Astrocyte of the cerebellum (primary cell): ENCODE data around the gene ANO6.

Experiments
- DNase-seq: peaks from one replicate; pipeline ENCODE4 v3.0.0-alpha.2; 2011; ENCODE audit warnings: low read depth
- H3K4me3 ChIP-seq: 2 replicates; pipeline ENCODE4 v1.5.1; 2011; ENCODE audit warnings: mild to moderate bottlenecking, low read depth, low read length, moderate library complexity
- CTCF ChIP-seq: IDR thresholded peaks from 2 replicates; pipeline ENCODE4 v1.5.1; 2012; ENCODE audit warnings: low read length, low read depth, moderate library complexity, mild to moderate bottlenecking; ENCODE audit errors: missing control alignments
- in situ Hi-C: cut with HindIII; loops from 2 replicates; pipeline ENCODE4 v1.10.0; 2017; ENCODE audit warnings: low sequenced_read_pairs

The ANO6 gene

GRCh38 chr12:45298047-45298446 is 82.2 kb downstream of the ANO6 start:
- no peak for DNase-seq
- H3K4me3 ChIP-seq, result no peak overlapping the region
- no peak for TF ChIP-seq CTCF
- in situ Hi-C loops, result no loop called here

- DNase-seq, result peak; percentile 15
- H3K4me3 ChIP-seq, result no peak overlapping the region
- in situ Hi-C loops, result no loop called here
- TF ChIP-seq CTCF, result no peak
Observed at GRCh38 chr12:45298721-45299692, 83.1 kb downstream of the ANO6 start.

- TF ChIP-seq CTCF, result no peak
- in situ Hi-C loops, result no loop called here
- no peak for DNase-seq
- H3K4me3 ChIP-seq, result no peak overlapping the region
Observed at GRCh38 chr12:45302621-45303369, 86.9 kb downstream of the ANO6 start.

GRCh38 chr12:45303945-45304344 is 88.0 kb downstream of the ANO6 start:
- TF ChIP-seq CTCF, result no peak
- DNase-seq, result no peak
- no peak overlapping the region for H3K4me3 ChIP-seq
- in situ Hi-C loops, result no loop called here

- TF ChIP-seq CTCF, result no peak
- in situ Hi-C loops, result no loop called here
- DNase-seq, result no peak
- H3K4me3 ChIP-seq, result no peak overlapping the region
Observed at GRCh38 chr12:45304514-45305178, 88.8 kb downstream of the ANO6 start.

- in situ Hi-C loops, result no loop called here
- no peak for TF ChIP-seq CTCF
- no peak overlapping the region for H3K4me3 ChIP-seq
- DNase-seq, result no peak
Observed at GRCh38 chr12:45305907-45306306, 90.0 kb downstream of the ANO6 start.
